Stimulated activated CD4-positive, alpha-beta T cell treated with anti-CD3 and anti-CD28 coated beads, Interleukin-15, amount 100 ng/mL, for 24 hours (primary cell): ENCODE measurements around the gene KIAA0753.

Experiments used
- DNase-seq: peaks from one replicate; pipeline ENCODE4 v3.0.0-alpha.2; 2020

Gene KIAA0753

GRCh38 chr17:6545291-6545690 is 95.2 kb downstream of the KIAA0753 start:
- no peak for DNase-seq

GRCh38 chr17:6544011-6544370 is 96.5 kb downstream of the KIAA0753 start:
- DNase-seq: no peak

GRCh38 chr17:6543079-6544010 is 97.2 kb downstream of the KIAA0753 start:
- DNase-seq: no peak

GRCh38 chr17:6542577-6542976 is 97.9 kb downstream of the KIAA0753 start:
- DNase-seq: no peak

GRCh38 chr17:6541886-6542285 is 98.6 kb downstream of the KIAA0753 start:
- no peak for DNase-seq

- DNase-seq: no peak
Observed at GRCh38 chr17:6539871-6540270, 100.6 kb downstream of the KIAA0753 start.

GRCh38 chr17:6536566-6537065 is 103.9 kb downstream of the KIAA0753 start:
- no peak for DNase-seq

GRCh38 chr17:6536053-6536452 is 104.5 kb downstream of the KIAA0753 start:
- no peak for DNase-seq

GRCh38 chr17:6534846-6535514 is 105.5 kb downstream of the KIAA0753 start:
- no peak for DNase-seq

GRCh38 chr17:6532441-6532885 is 108.0 kb downstream of the KIAA0753 start:
- no peak for DNase-seq

GRCh38 chr17:6531575-6531974 is 108.9 kb downstream of the KIAA0753 start:
- DNase-seq: no peak

GRCh38 chr17:6530324-6530920 is 110.1 kb downstream of the KIAA0753 start:
- DNase-seq: no peak

- DNase-seq: no peak
Observed at GRCh38 chr17:6528557-6528956, 112.0 kb downstream of the KIAA0753 start.
